DOHH2 (cell line): ENCODE data around the gene DLGAP1.

Source experiments
- H3F3A ChIP-seq: fragments of 200-600 bp; sonication (generic), shearing (Covaris generic); 2 replicates; pipeline ENCODE4 v1.6.0; 2016; ENCODE audit warnings: antibody characterized with exemption, mild to moderate bottlenecking; ENCODE audit not compliant: control insufficient read depth, insufficient read depth
- H3K27ac ChIP-seq: fragments of 200-600 bp; sonication (generic); 2 replicates; pipeline ENCODE4 v1.5.1; 2014; ENCODE audit warnings: low read depth, mild to moderate bottlenecking, low read length, moderate library complexity
- H3K27me3 ChIP-seq: fragments of 200-600 bp; sonication (generic); 2 replicates; pipeline ENCODE4 v1.6.1; 2014; ENCODE audit warnings: mild to moderate bottlenecking, low read length, mixed read lengths; ENCODE audit not compliant: control insufficient read depth
- H3K36me3 ChIP-seq: fragments of 200-600 bp; sonication (generic); 2 replicates; pipeline ENCODE4 v1.6.1; 2014; ENCODE audit warnings: mild to moderate bottlenecking, low read length, moderate library complexity, mixed read lengths; ENCODE audit not compliant: control insufficient read depth
- H3K4me1 ChIP-seq: fragments of 200-600 bp; sonication (generic); 2 replicates; pipeline ENCODE4 v1.6.1; 2014; ENCODE audit warnings: mild to moderate bottlenecking, low read length, mixed read lengths; ENCODE audit not compliant: control insufficient read depth
- H3K4me2 ChIP-seq: fragments of 200-600 bp; sonication (generic); 2 replicates; pipeline ENCODE4 v1.6.0; 2014; ENCODE audit warnings: mild to moderate bottlenecking, low read length, moderate library complexity
- H3K4me3 ChIP-seq: fragments of 200-600 bp; sonication (generic); 2 replicates; pipeline ENCODE4 v1.5.1; 2014; ENCODE audit warnings: mild to moderate bottlenecking, low read length, mixed read lengths
- H3K79me2 ChIP-seq: fragments of 200-600 bp; sonication (generic); 2 replicates; pipeline ENCODE4 v1.6.1; 2014; ENCODE audit warnings: mild to moderate bottlenecking, low read length, mixed read lengths; ENCODE audit not compliant: control insufficient read depth
- H3K9me2 ChIP-seq: fragments of 200-600 bp; sonication (generic); replicated peaks from 2 replicates; pipeline ENCODE4 v1.6.1; 2014; ENCODE audit warnings: mild to moderate bottlenecking, low read length, mixed read lengths; ENCODE audit not compliant: control insufficient read depth
- H3K9me3 ChIP-seq: fragments of 200-600 bp; sonication (generic); 2 replicates; pipeline ENCODE4 v1.6.1; 2014; ENCODE audit warnings: antibody characterized with exemption, low read length, mixed read lengths; ENCODE audit not compliant: control insufficient read depth, insufficient read depth
- H4K20me1 ChIP-seq: fragments of 200-600 bp; sonication (generic); 2 replicates; pipeline ENCODE4 v1.6.0; 2014; ENCODE audit warnings: low read depth, mild to moderate bottlenecking, antibody characterized with exemption, low read length, moderate library complexity; ENCODE audit not compliant: control insufficient read depth, insufficient read depth
- CTCF ChIP-seq: fragments of 200-600 bp; sonication (generic); IDR thresholded peaks from one replicate; pipeline ENCODE4 v1.5.1; 2014; ENCODE audit warnings: antibody characterized with exemption, mild to moderate bottlenecking, low read depth, low read length; ENCODE audit not compliant: poor library complexity, severe bottlenecking
- EZH2phosphoT487 ChIP-seq: fragments of 200-600 bp; sonication (generic); IDR thresholded peaks from 2 replicates; pipeline ENCODE4 v1.6.1; 2017; ENCODE audit warnings: borderline replicate concordance, mild to moderate bottlenecking, antibody characterized with exemption, low read length, moderate library complexity, mixed read lengths

The DLGAP1 gene

DNA sequence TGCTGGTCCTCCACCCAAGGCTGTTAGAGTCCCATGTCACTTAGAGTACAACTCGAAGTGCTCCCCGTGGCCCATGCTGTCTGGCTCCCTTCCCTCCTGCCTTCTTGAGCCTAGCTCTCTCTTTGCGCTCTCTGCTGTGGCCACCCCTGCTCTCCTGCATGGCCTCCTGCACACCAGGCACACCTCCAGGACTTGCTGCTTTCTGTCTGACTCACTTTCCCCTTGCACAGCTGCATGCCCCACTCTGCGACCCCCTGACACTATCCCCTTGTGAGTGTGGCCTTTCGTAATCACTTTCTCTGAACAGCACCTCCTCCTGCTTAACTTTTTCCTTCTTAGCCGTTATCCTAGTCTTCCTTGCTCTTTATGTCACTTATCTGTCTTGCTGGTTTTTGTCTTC lies 661.6 kb downstream of the DLGAP1 start:
- H3K27ac ChIP-seq = no peak overlapping the region
- TF ChIP-seq EZH2phosphoT487 (no peak), CTCF (no peak)

DNA sequence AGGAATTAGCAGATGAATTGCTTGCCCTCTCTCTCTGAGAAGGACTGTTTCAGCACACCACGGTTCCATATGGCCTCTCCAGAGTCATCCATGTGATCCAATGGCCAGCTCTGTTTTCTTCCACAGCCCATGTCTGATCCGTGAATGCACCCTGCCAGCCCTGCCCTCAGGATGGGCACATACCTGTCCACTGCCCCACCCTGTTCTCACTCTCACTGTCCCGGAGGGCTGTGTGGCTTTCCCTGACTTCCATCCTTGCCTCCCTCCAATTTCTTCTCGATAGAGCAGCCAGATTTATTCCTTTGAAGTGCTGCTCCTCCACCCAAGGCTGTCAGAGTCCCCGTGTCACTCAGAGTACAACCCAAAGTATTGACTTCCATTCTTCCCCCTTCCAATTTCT lies 662.0 kb downstream of the DLGAP1 start:
- Histone ChIP-seq H3K4me1 (no peaks in the 10 kb centered on the region), H3K4me2 (no peak overlapping the region), H3K79me2 (no peaks in the 10 kb centered on the region), H3K36me3 (no peaks in the 10 kb centered on the region), H3K27me3 (no peaks in the 10 kb centered on the region; the same call in 1 of the 2 replicates), H3F3A (no peaks in the 10 kb centered on the region), H4K20me1 (no peaks in the 10 kb centered on the region), H3K4me3 (no peak overlapping the region), H3K27ac (no peak overlapping the region), H3K9me2 (no peaks in the 10 kb centered on the region), H3K9me3 (no peaks in the 10 kb centered on the region)
- TF ChIP-seq CTCF = no peak
- no peak for TF ChIP-seq EZH2phosphoT487

More for the DNA sequence above, 661.6 kb downstream of the DLGAP1 start:
- H3K9me3 ChIP-seq = no peaks in the 10 kb centered on the region
- H3K27me3 ChIP-seq = no peaks in the 10 kb centered on the region; the same call in 1 of the 2 replicates
- no peaks in the 10 kb centered on the region for H3K36me3 ChIP-seq
- H3K79me2 ChIP-seq = no peaks in the 10 kb centered on the region
- H3K4me3 ChIP-seq = no peak overlapping the region
- no peak overlapping the region for H3K4me2 ChIP-seq
- H3F3A ChIP-seq = no peaks in the 10 kb centered on the region
- H4K20me1 ChIP-seq = no peaks in the 10 kb centered on the region
- no peaks in the 10 kb centered on the region for H3K4me1 ChIP-seq
- no peaks in the 10 kb centered on the region for H3K9me2 ChIP-seq

GRCh38 chr18:3792711-3793110 lies 662.4 kb downstream of the DLGAP1 start:
- Histone ChIP-seq H3K36me3 (no peaks in the 10 kb centered on the region), H3F3A (no peaks in the 10 kb centered on the region), H3K9me3 (no peaks in the 10 kb centered on the region), H3K4me1 (no peaks in the 10 kb centered on the region), H3K79me2 (no peaks in the 10 kb centered on the region), H3K4me3 (no peak overlapping the region), H4K20me1 (no peaks in the 10 kb centered on the region), H3K27me3 (no peaks in the 10 kb centered on the region; the same call in 1 of the 2 replicates), H3K4me2 (no peak overlapping the region), H3K9me2 (no peaks in the 10 kb centered on the region), H3K27ac (no peak overlapping the region)
- TF ChIP-seq CTCF = no peak
- TF ChIP-seq EZH2phosphoT487 = no peak
